22Rv1 (cell line): ENCODE data around the gene HNF1B.
"Not testable (repeated sequence)": the region's sequence is repeated elsewhere in the genome, so short reads cannot be mapped to it uniquely, and the experiment has no call there.

Experiments
- H3K27ac ChIP-seq: fragments of 450-650 bp; 2 replicates; pipeline ENCODE4 v1.5.1; 2017
- ZFX ChIP-seq: fragments of 450-650 bp; IDR thresholded peaks from 2 replicates; pipeline ENCODE4 v1.6.1; 2017; ENCODE audit warnings: antibody characterized with exemption, borderline replicate concordance
- TF ChIP-seq, protein P1 (sequence below): fragments of 450-650 bp; IDR thresholded peaks from 2 replicates; pipeline ENCODE4 v1.5.1; 2017; ENCODE audit warnings: mild to moderate bottlenecking

The HNF1B gene

DNA sequence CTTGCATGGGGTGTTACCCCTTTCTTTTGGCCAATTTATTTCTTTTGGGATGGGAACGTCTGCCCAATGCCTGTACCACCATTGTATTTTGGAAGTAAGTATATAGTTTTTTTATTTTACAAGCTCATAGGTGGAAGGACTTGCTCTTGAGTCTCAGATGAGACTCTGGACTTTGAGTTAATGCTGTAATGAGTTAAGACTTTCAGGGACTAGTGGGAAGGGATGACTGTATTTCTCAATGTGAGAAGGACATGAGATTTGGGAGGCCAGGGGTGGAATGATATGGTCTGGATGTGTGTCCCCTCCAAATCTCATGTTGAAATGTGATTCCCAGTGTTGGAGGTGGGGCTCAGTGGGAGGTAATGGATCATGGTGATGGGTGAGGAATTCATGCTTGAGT is 49.1 kb downstream of the HNF1B start:
- H3K27ac ChIP-seq, result no peak overlapping the region
- TF ChIP-seq ZFX, result no peak
- TF ChIP-seq, protein P1, sequence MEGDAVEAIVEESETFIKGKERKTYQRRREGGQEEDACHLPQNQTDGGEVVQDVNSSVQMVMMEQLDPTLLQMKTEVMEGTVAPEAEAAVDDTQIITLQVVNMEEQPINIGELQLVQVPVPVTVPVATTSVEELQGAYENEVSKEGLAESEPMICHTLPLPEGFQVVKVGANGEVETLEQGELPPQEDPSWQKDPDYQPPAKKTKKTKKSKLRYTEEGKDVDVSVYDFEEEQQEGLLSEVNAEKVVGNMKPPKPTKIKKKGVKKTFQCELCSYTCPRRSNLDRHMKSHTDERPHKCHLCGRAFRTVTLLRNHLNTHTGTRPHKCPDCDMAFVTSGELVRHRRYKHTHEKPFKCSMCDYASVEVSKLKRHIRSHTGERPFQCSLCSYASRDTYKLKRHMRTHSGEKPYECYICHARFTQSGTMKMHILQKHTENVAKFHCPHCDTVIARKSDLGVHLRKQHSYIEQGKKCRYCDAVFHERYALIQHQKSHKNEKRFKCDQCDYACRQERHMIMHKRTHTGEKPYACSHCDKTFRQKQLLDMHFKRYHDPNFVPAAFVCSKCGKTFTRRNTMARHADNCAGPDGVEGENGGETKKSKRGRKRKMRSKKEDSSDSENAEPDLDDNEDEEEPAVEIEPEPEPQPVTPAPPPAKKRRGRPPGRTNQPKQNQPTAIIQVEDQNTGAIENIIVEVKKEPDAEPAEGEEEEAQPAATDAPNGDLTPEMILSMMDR, result no peak

DNA sequence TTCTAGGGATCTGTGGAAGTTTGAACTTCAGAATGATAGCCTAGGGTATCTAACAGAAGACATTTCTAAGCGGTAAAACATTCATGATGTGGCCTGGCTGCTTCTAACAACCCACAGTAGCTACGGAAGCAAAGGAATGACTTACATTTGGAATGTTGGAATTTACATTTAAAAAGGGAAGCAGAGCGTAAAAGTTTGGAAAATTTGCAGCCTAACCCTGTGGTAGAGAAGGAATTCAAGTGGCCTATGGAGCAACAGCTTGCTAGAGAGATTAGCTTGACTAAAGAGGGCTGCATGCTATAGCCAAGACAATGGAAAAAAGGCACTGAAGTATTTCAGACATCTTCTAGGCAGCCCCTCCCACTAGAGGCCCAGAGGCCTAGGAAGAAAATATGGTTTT is 50.1 kb downstream of the HNF1B start:
- TF ChIP-seq, protein P1, result no peak
- no peak for TF ChIP-seq ZFX

GRCh38 chr17:37693328-37693727 is 51.5 kb downstream of the HNF1B start:
- TF ChIP-seq ZFX, result no peak
- TF ChIP-seq, protein P1, result no peak
- no peak overlapping the region for H3K27ac ChIP-seq

More for the DNA sequence above, 50.1 kb downstream of the HNF1B start:
- H3K27ac ChIP-seq, result no peak overlapping the region

GRCh38 chr17:37691807-37692206 is 53.1 kb downstream of the HNF1B start:
- TF ChIP-seq, protein P1, result no peak
- no peak for TF ChIP-seq ZFX
- no peak overlapping the region for H3K27ac ChIP-seq

DNA sequence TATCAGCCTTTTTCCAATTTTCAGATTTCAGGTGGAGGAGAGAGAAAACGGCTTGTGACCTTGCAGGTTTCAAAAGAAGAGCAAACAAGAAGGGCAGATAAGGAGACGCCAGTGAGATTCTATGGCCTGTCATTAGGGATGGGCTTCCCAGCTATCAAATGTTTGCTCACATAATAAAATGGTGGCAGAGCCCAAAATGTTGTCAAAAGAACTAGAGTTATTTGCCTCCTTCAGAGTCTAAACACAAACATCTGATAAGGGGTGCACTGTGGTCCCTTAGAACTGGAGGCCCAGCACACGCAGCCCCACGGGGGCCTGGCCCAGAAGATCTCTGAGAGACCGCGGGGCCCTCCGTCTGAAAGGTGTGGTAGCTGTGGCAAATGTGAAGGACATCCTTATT is 55.5 kb downstream of the HNF1B start:
- TF ChIP-seq, protein P1, result no peak
- no peak for TF ChIP-seq ZFX
- H3K27ac ChIP-seq, result no peak overlapping the region

DNA sequence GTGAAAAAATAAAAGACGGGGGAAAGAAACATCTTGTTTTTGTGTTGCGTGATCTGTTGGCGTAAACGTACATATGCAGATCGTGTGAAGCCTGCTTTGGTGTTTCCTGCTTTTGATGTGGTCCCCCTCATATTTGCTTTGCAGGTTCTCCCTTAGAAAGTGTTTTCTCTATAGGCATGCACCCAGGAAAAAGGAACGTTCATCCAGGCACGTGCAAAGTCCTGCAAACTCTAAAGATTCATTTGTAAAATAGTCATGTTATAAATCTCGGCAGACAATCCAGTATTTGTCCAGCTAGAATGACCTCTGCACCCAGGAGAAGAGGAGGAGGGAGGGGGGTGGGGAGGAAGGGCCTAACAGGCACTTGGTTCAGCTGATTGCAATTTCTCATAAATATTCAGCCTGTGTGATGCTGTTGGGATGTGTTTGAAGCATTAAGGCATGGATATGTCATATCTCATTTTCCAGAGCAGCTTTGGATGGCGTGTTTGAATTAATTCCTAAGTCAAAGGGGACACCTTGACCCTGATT is 61.3 kb downstream of the HNF1B start:
- no peak overlapping the region for H3K27ac ChIP-seq
- TF ChIP-seq, protein P1, result no peak
- TF ChIP-seq ZFX, result no peak

DNA sequence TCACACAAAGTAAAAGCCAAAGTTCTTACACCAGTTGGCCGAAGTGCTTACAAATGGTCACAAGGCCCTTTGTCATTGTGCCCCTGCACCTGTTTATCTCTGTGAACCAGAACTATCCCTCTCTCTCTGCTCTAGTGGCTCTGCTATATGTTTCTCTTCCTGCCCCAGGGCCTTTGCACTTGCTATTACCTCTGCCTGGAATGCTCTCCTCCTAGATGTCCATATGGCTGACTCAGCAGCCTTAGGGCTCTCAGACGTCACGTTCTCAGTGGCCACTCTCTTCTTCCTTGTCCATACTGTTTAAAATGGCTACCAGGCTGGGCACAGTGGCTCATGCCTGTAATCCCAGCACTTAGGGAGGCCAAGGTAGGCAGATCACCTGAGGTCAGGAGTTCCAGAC is 62.9 kb downstream of the HNF1B start:
- H3K27ac ChIP-seq, result no peak overlapping the region
- TF ChIP-seq, protein P1, result no peak
- no peak for TF ChIP-seq ZFX

DNA sequence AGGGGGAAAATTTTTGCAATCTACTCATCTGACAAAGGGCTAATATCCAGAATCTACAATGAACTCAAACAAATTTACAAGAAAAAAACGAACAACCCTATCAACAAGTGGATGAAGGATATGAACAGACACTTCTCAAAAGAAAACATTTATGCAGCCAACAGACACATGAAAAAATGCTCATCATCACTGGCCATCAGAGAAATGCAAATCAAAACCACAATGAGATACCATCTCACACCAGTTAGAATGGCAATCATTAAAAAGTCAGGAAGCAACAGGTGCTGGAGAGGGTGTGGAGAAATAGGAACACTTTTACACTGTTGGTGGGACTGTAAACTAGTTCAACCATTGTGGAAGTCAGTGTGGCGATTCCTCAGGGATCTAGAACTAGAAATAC is 64.9 kb downstream of the HNF1B start:
- not testable (repeated sequence) for H3K27ac ChIP-seq
